ENCODE data around the gene IL12B. TPM values are rescaled to one million over a fixed set of nuclear protein-coding genes. Genes with fewer than 3 reads are reported as not detected.

The IL12B gene
- total and polyA plus RNA-seq, 4 donors: not detected

GRCh38 chr5:159322180-159322579 is 8.1 kb downstream of the IL12B start:
- intact Hi-C loops (cut with DNase I): no loop called here
- no peak for ATAC-seq (ENCODE audit: low FRiP score)
- H3K4me1 ChIP-seq (ENCODE audit: control insufficient read depth in 1 of 2, insufficient read depth in 2 of 2, low read length in 2 of 2): no peaks in the 10 kb centered on the region
- H3K36me3 ChIP-seq (ENCODE audit: control insufficient read depth in 1 of 2, insufficient read depth in 2 of 2, low read length in 1 of 2): no peaks in the 10 kb centered on the region
- no peaks in the 10 kb centered on the region for H3K27me3 ChIP-seq (ENCODE audit: control insufficient read depth in 1 of 2, insufficient read depth in 2 of 2, low read length in 1 of 2)
- no peak for DNase-seq
- H3K9me3 ChIP-seq (ENCODE audit: control insufficient read depth, low read length): no peaks in the 10 kb centered on the region
- no peak overlapping the region for H3K4me3 ChIP-seq (ENCODE audit: low read length in 2 of 2)
- no peak overlapping the region for H3K27ac ChIP-seq (ENCODE audit: low read depth in 1 of 2, low read length in 2 of 2)
- 85 to 87% methylated on average over 6 of the region's 6 CpGs for WGBS, 2 donors

- Histone ChIP-seq H3K9me3 (ENCODE audit: control insufficient read depth, low read length) (no peaks in the 10 kb centered on the region), H3K36me3 (ENCODE audit: control insufficient read depth in 1 of 2, insufficient read depth in 2 of 2, low read length in 1 of 2) (no peaks in the 10 kb centered on the region), H3K27me3 (ENCODE audit: control insufficient read depth in 1 of 2, insufficient read depth in 2 of 2, low read length in 1 of 2) (no peaks in the 10 kb centered on the region), H3K27ac (ENCODE audit: low read depth in 1 of 2, low read length in 2 of 2) (no peak overlapping the region), H3K4me1 (ENCODE audit: control insufficient read depth in 1 of 2, insufficient read depth in 2 of 2, low read length in 2 of 2) (no peaks in the 10 kb centered on the region), H3K4me3 (ENCODE audit: low read length in 2 of 2) (no peak overlapping the region)
- ATAC-seq (ENCODE audit: low FRiP score): no peak
- WGBS, 2 donors: 46 to 49% methylated on average over 2 of the region's 2 CpGs
- intact Hi-C loops (cut with DNase I): no loop called here
- DNase-seq: no peak
These were observed 10.5 kb downstream of the IL12B start for GRCh38 chr5:159319832-159320231.

GRCh38 chr5:159319363-159319762 is 10.9 kb downstream of the IL12B start:
- intact Hi-C loops (cut with DNase I): no loop called here
- Histone ChIP-seq H3K9me3 (ENCODE audit: control insufficient read depth, low read length) (no peaks in the 10 kb centered on the region), H3K36me3 (ENCODE audit: control insufficient read depth in 1 of 2, insufficient read depth in 2 of 2, low read length in 1 of 2) (no peaks in the 10 kb centered on the region), H3K27ac (ENCODE audit: low read depth in 1 of 2, low read length in 2 of 2) (no peak overlapping the region), H3K4me1 (ENCODE audit: control insufficient read depth in 1 of 2, insufficient read depth in 2 of 2, low read length in 2 of 2) (no peaks in the 10 kb centered on the region), H3K4me3 (ENCODE audit: low read length in 2 of 2) (no peak overlapping the region), H3K27me3 (ENCODE audit: control insufficient read depth in 1 of 2, insufficient read depth in 2 of 2, low read length in 1 of 2) (no peaks in the 10 kb centered on the region)
- ATAC-seq (ENCODE audit: low FRiP score): no peak
- DNase-seq: no peak
- WGBS, 2 donors: 73 to 81% methylated on average over 3 of the region's 3 CpGs

GRCh38 chr5:159318448-159318847 is 11.8 kb downstream of the IL12B start:
- H3K9me3 ChIP-seq (ENCODE audit: control insufficient read depth, low read length): no peaks in the 10 kb centered on the region
- no peak overlapping the region for H3K4me3 ChIP-seq (ENCODE audit: low read length in 2 of 2)
- H3K27me3 ChIP-seq (ENCODE audit: control insufficient read depth in 1 of 2, insufficient read depth in 2 of 2, low read length in 1 of 2): no peaks in the 10 kb centered on the region
- WGBS, 2 donors: 84 to 89% methylated on average over 4 of the region's 4 CpGs
- H3K36me3 ChIP-seq (ENCODE audit: control insufficient read depth in 1 of 2, insufficient read depth in 2 of 2, low read length in 1 of 2): no peaks in the 10 kb centered on the region
- H3K27ac ChIP-seq (ENCODE audit: low read depth in 1 of 2, low read length in 2 of 2): no peak overlapping the region
- ATAC-seq (ENCODE audit: low FRiP score) (no peak), DNase-seq (no peak)
- intact Hi-C loops (cut with DNase I): no loop called here
- H3K4me1 ChIP-seq (ENCODE audit: control insufficient read depth in 1 of 2, insufficient read depth in 2 of 2, low read length in 2 of 2): no peaks in the 10 kb centered on the region

GRCh38 chr5:159317849-159318248 is 12.4 kb downstream of the IL12B start:
- ATAC-seq (ENCODE audit: low FRiP score) (no peak), DNase-seq (no peak)
- Histone ChIP-seq H3K27me3 (ENCODE audit: control insufficient read depth in 1 of 2, insufficient read depth in 2 of 2, low read length in 1 of 2) (no peaks in the 10 kb centered on the region), H3K4me3 (ENCODE audit: low read length in 2 of 2) (no peak overlapping the region), H3K36me3 (ENCODE audit: control insufficient read depth in 1 of 2, insufficient read depth in 2 of 2, low read length in 1 of 2) (no peaks in the 10 kb centered on the region), H3K4me1 (ENCODE audit: control insufficient read depth in 1 of 2, insufficient read depth in 2 of 2, low read length in 2 of 2) (no peaks in the 10 kb centered on the region), H3K9me3 (ENCODE audit: control insufficient read depth, low read length) (no peaks in the 10 kb centered on the region), H3K27ac (ENCODE audit: low read depth in 1 of 2, low read length in 2 of 2) (no peak overlapping the region)
- WGBS, 2 donors: 55% methylated on average over 2 of the region's 2 CpGs
- intact Hi-C loops (cut with DNase I): no loop called here

- ATAC-seq (ENCODE audit: low FRiP score) (no peak), DNase-seq (no peak)
- no peaks in the 10 kb centered on the region for H3K36me3 ChIP-seq (ENCODE audit: control insufficient read depth in 1 of 2, insufficient read depth in 2 of 2, low read length in 1 of 2)
- no peak overlapping the region for H3K4me3 ChIP-seq (ENCODE audit: low read length in 2 of 2)
- 80 to 82% methylated on average over 9 of the region's 9 CpGs for WGBS, 2 donors
- H3K27me3 ChIP-seq (ENCODE audit: control insufficient read depth in 1 of 2, insufficient read depth in 2 of 2, low read length in 1 of 2): no peaks in the 10 kb centered on the region
- no peaks in the 10 kb centered on the region for H3K9me3 ChIP-seq (ENCODE audit: control insufficient read depth, low read length)
- no peak overlapping the region for H3K27ac ChIP-seq (ENCODE audit: low read depth in 1 of 2, low read length in 2 of 2)
- H3K4me1 ChIP-seq (ENCODE audit: control insufficient read depth in 1 of 2, insufficient read depth in 2 of 2, low read length in 2 of 2): no peaks in the 10 kb centered on the region
- intact Hi-C loops (cut with DNase I): no loop called here
These were observed 13.5 kb downstream of the IL12B start for GRCh38 chr5:159316519-159317383.

GRCh38 chr5:159313197-159313596 is 17.1 kb downstream of the IL12B start:
- ATAC-seq (ENCODE audit: low FRiP score) (no peak), DNase-seq (no peak)
- intact Hi-C loops (cut with DNase I): no loop called here
- H3K36me3 ChIP-seq (ENCODE audit: control insufficient read depth in 1 of 2, insufficient read depth in 2 of 2, low read length in 1 of 2): no peaks in the 10 kb centered on the region
- no peak overlapping the region for H3K4me3 ChIP-seq (ENCODE audit: low read length in 2 of 2)
- H3K9me3 ChIP-seq (ENCODE audit: control insufficient read depth, low read length): no peaks in the 10 kb centered on the region
- H3K27me3 ChIP-seq (ENCODE audit: control insufficient read depth in 1 of 2, insufficient read depth in 2 of 2, low read length in 1 of 2): peaks cover 0 to 2% of the 10 kb centered on the region in 2 donors
- 82 to 84% methylated on average over 2 of the region's 2 CpGs for WGBS, 2 donors
- no peaks in the 10 kb centered on the region for H3K4me1 ChIP-seq (ENCODE audit: control insufficient read depth in 1 of 2, insufficient read depth in 2 of 2, low read length in 2 of 2)
- no peak overlapping the region for H3K27ac ChIP-seq (ENCODE audit: low read depth in 1 of 2, low read length in 2 of 2)

GRCh38 chr5:159311063-159311462 is 19.2 kb downstream of the IL12B start:
- WGBS, 2 donors: 62 to 63% methylated on average over 7 of the region's 7 CpGs
- intact Hi-C loops (cut with DNase I): no loop called here
- ATAC-seq (ENCODE audit: low FRiP score): no peak

GRCh38 chr5:159310511-159310910 is 19.8 kb downstream of the IL12B start:
- Histone ChIP-seq H3K4me3 (ENCODE audit: low read length in 2 of 2) (no peak overlapping the region), H3K36me3 (ENCODE audit: control insufficient read depth in 1 of 2, insufficient read depth in 2 of 2, low read length in 1 of 2) (no peaks in the 10 kb centered on the region), H3K27me3 (ENCODE audit: control insufficient read depth in 1 of 2, insufficient read depth in 2 of 2, low read length in 1 of 2) (peaks cover 0 to 2% of the 10 kb centered on the region in 2 donors), H3K9me3 (ENCODE audit: control insufficient read depth, low read length) (no peaks in the 10 kb centered on the region), H3K4me1 (ENCODE audit: control insufficient read depth in 1 of 2, insufficient read depth in 2 of 2, low read length in 2 of 2) (no peaks in the 10 kb centered on the region), H3K27ac (ENCODE audit: low read depth in 1 of 2, low read length in 2 of 2) (no peak overlapping the region)
- ATAC-seq (ENCODE audit: low FRiP score) (no peak), DNase-seq (no peak)
- intact Hi-C loops (cut with DNase I): no loop called here
- 9% methylated on average over 26 of the region's 26 CpGs for WGBS, 2 donors

More at GRCh38 chr5:159311063-159311462, 19.2 kb downstream of the IL12B start:
- H3K27ac ChIP-seq (ENCODE audit: low read depth in 1 of 2, low read length in 2 of 2): no peak overlapping the region
- peaks cover 0 to 2% of the 10 kb centered on the region in 2 donors for H3K27me3 ChIP-seq (ENCODE audit: control insufficient read depth in 1 of 2, insufficient read depth in 2 of 2, low read length in 1 of 2)
- H3K36me3 ChIP-seq (ENCODE audit: control insufficient read depth in 1 of 2, insufficient read depth in 2 of 2, low read length in 1 of 2): no peaks in the 10 kb centered on the region
- H3K4me3 ChIP-seq (ENCODE audit: low read length in 2 of 2): no peak overlapping the region
- DNase-seq: no peak
- H3K9me3 ChIP-seq (ENCODE audit: control insufficient read depth, low read length): no peaks in the 10 kb centered on the region
- no peaks in the 10 kb centered on the region for H3K4me1 ChIP-seq (ENCODE audit: control insufficient read depth in 1 of 2, insufficient read depth in 2 of 2, low read length in 2 of 2)

All from aorta (tissue), 5 donors.